Measurements from ENCODE around the gene TNFRSF19. TPM values are rescaled to one million over a fixed set of nuclear protein-coding genes. Genes with fewer than 3 reads are reported as not detected.
A peak's percentile ranks its signal among the peaks of the same experiment; 100 is the strongest.

TNFRSF19 gene
- total and polyA plus RNA-seq, 2 of the 8 experiments (the other 6 are each of a cell fraction or from before 2014, with no cell fraction given) = 0.50 to 0.95 TPM

DNA sequence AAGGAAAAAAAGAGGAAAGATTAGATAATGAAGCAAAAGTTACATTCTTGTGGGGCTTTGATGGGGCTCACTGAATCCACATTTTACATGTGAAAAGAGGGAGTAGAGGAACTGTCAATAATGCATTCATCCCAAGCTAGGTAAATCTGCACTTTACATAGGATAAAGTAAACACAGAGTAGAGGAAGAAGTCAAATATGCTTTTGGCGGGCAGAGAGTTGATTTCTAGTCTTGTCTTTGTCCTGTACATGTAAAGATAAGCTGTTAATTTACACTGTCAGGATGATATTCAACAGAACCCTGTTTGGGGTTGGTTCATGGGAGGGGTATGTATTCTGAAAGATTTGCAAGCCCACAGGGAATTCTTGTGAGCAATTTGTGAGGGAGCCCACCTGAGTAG is 18.0 kb upstream of the TNFRSF19 start:
- Histone ChIP-seq H4K20me1 (replicated peaks in 1 of 2; ENCODE audit: control insufficient read depth in 1 of 2, insufficient read depth in 2 of 2, low read length in 2 of 2) (peaks cover 0 to 4% of the 10 kb centered on the region in 2 experiments), H3K4ac (replicated peaks; ENCODE audit: insufficient read length, low read depth, low read length) (no peak overlapping the region), H3K56ac (replicated peaks; ENCODE audit: insufficient read length, low read depth, low read length) (no peak overlapping the region), H4K8ac (ENCODE audit: extremely low read depth, insufficient read depth, low read length) (no peak overlapping the region), H3K79me1 (ENCODE audit: low read depth, low read length) (no peaks in the 10 kb centered on the region), H3K4me1 (replicated peaks in 1 of 4; ENCODE audit: control insufficient read depth in 3 of 4, insufficient read depth in 4 of 4, low read length in 3 of 4) (peaks cover 0 to 7% (median 3%) of the 10 kb centered on the region in 4 experiments; a peak in 4 of 7 replicates), H3K14ac (ENCODE audit: insufficient read length) (no peak overlapping the region), H2BK5ac (ENCODE audit: low read depth, low read length) (no peak overlapping the region), H2BK120ac (replicated peaks; ENCODE audit: low read depth, low read length) (no peak overlapping the region), H3K23me2 (ENCODE audit: low read depth, low read length) (peaks cover 4% of the 10 kb centered on the region; the same call in 1 of the 2 replicates), H4K5ac (ENCODE audit: insufficient read length, low read depth, low read length) (no peak overlapping the region), H3K18ac (ENCODE audit: extremely low read depth, low read length) (no peak overlapping the region), H2AK5ac (ENCODE audit: low read depth, low read length) (no peak overlapping the region), H2BK12ac (ENCODE audit: low read depth, low read length) (no peak overlapping the region), H3K79me2 (ENCODE audit: control insufficient read depth in 1 of 2, insufficient read depth in 2 of 2, low read length in 2 of 2) (no peaks in the 10 kb centered on the region), H3K36me3 (ENCODE audit: control insufficient read depth in 2 of 4, insufficient read depth in 4 of 4, low read length in 3 of 4) (no peaks in the 10 kb centered on the region), H3K9me3 (ENCODE audit: insufficient read depth in 2 of 2, low read depth in 1 of 2, low read length in 1 of 2) (no peaks in the 10 kb centered on the region), H4K91ac (replicated peaks; ENCODE audit: insufficient read length, low read length) (no peak overlapping the region), H3K27ac (ENCODE audit: low read depth, low read length) (no peak overlapping the region), H3K4me2 (ENCODE audit: insufficient read depth in 1 of 2, low read depth in 2 of 2, low read length in 2 of 2) (no peak overlapping the region), H2AFZ (ENCODE audit: low read length) (peak overlapping the region; percentile 36; the same call in 1 of the 2 replicates), H2BK15ac (ENCODE audit: low read length) (no peak overlapping the region), H3K4me3 (ENCODE audit: extremely low read depth in 1 of 4, insufficient read depth in 2 of 4, low read depth in 3 of 4, low read length in 4 of 4) (no peak overlapping the region), H3K9ac (replicated peaks in 1 of 4; ENCODE audit: extremely low read depth in 1 of 4, low read depth in 3 of 4, low read length in 3 of 4) (no peak overlapping the region), H3K23ac (ENCODE audit: insufficient read length) (no peak overlapping the region), H2BK20ac (ENCODE audit: low read length) (no peak overlapping the region), H3K27me3 (replicated peaks in 1 of 4; ENCODE audit: control insufficient read depth in 3 of 4, extremely low read depth in 1 of 4, insufficient read depth in 3 of 4, low read length in 3 of 4) (peaks cover 0 to 1% (median 0%) of the 10 kb centered on the region in 4 experiments; a peak in 2 of 7 replicates)
- no peak for FAIRE-seq
- TF ChIP-seq TEAD4 (IDR thresholded peaks at IDR 0.05; ENCODE audit: low read depth, low read length) = no peak
- no peak for TF ChIP-seq SIN3A (conservative IDR thresholded peaks at IDR 0.05 in 1 of 2, IDR thresholded peaks at IDR 0.05 in 1 of 2; ENCODE audit: low read depth in 1 of 2, low read length in 2 of 2)
- no peak for TF ChIP-seq PHF8 (conservative IDR thresholded peaks at IDR 0.05; ENCODE audit: low read depth, low read length)
- TF ChIP-seq BRCA1 (IDR thresholded peaks at IDR 0.05; ENCODE audit: low read depth, low read length) = no peak
- no peak for TF ChIP-seq CHD2 (IDR thresholded peaks at IDR 0.05; ENCODE audit: low read length)
- no peak for TF ChIP-seq RNF2 (IDR thresholded peaks at IDR 0.05; ENCODE audit: borderline replicate concordance, low read depth, low read length, missing control alignments, poor library complexity, severe bottlenecking)
- no peak for TF ChIP-seq POLR2AphosphoS5 (IDR thresholded peaks at IDR 0.05; ENCODE audit: low read depth, low read length)
- TF ChIP-seq, protein P1, sequence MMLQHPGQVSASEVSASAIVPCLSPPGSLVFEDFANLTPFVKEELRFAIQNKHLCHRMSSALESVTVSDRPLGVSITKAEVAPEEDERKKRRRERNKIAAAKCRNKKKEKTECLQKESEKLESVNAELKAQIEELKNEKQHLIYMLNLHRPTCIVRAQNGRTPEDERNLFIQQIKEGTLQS (IDR thresholded peaks at IDR 0.05; ENCODE audit: insufficient read depth, low read depth, low read length) = no peak
- DNase-seq (ENCODE audit: low read depth in 1 of 2, low spot score in 2 of 2) = no peak
- POLR2A ChIA-PET (ENCODE audit: partially characterized antibody) = no interaction called here
- CTCF ChIA-PET (ENCODE audit: partially characterized antibody) = interaction anchor here (0.6 to 1.3 kb wide), 4 partner anchors 13 to 806 kb away, joined by 3 to 6 read pairs (median 3); no protein-coding TSS in a partner anchor
- whole genome bisulfite sequencing, 2 experiments (ENCODE audit: extremely low coverage in 1 of 2, insufficient coverage in 1 of 2, insufficient read length in 1 of 2, insufficient replicate concordance in 2 of 2, low coverage in 1 of 2, low lambda C conversion rate in 2 of 2, missing lambda C conversion rate in 1 of 2) = 50% methylated on average over 1 of the region's 1 CpG; no CpG with 5 or more reads in 1 of the 2 experiments
